ENCODE measurements around the gene TUBA4A. TPM values are rescaled to one million over a fixed set of nuclear protein-coding genes. Genes with fewer than 3 reads are reported as not detected.

Gene TUBA4A
- total and polyA plus RNA-seq, 10 of the 15 experiments (the other 5 are each of a cell fraction or from before 2014, with no cell fraction given) = 58.2 to 325 (median 134) TPM

- no peak for TF ChIP-seq ZBTB4 (CRISPR knock-in tag; IDR thresholded peaks at IDR 0.05)
- TF ChIP-seq SIN3A (IDR thresholded peaks at IDR 0.05; ENCODE audit: low read depth, low read length) = peak; percentile 40; the same call in 1 of the 2 replicates
- no peak for TF ChIP-seq ZSCAN29 (IDR thresholded peaks at IDR 0.05)
- TF ChIP-seq NKRF (conservative IDR thresholded peaks at IDR 0.05) = peak; percentile 63
- TF ChIP-seq KLF5 (IDR thresholded peaks at IDR 0.05; ENCODE audit: partially characterized antibody) = no peak
- peak; percentile 45 for TF ChIP-seq RELA (IDR thresholded peaks at IDR 0.05; ENCODE audit: borderline replicate concordance, partially characterized antibody)
- TF ChIP-seq BACH1 (IDR thresholded peaks at IDR 0.05; ENCODE audit: borderline replicate concordance) = peak; percentile 79; the same call in 1 of the 2 replicates
- TF ChIP-seq RB1 (IDR thresholded peaks at IDR 0.05; ENCODE audit: borderline replicate concordance) = peak; percentile 67; the same call in 1 of the 2 replicates
- TF ChIP-seq ZNF384 (IDR thresholded peaks at IDR 0.05; ENCODE audit: borderline replicate concordance, low read depth, low read length) = no peak
- TF ChIP-seq ASH2L (IDR thresholded peaks at IDR 0.05; ENCODE audit: borderline replicate concordance, low read depth) = no peak
- TF ChIP-seq NFXL1 (IDR thresholded peaks at IDR 0.05; ENCODE audit: borderline replicate concordance) = no peak
- peak; percentile 71 to 86 for TF ChIP-seq SRF (IDR thresholded peaks at IDR 0.05; ENCODE audit: low read depth in 2 of 2, low read length in 2 of 2)
- TF ChIP-seq SUZ12 (IDR thresholded peaks at IDR 0.05; ENCODE audit: unreplicated experiment) = no peak
- no peak for TF ChIP-seq RAD51 (IDR thresholded peaks at IDR 0.05)
- TF ChIP-seq CREM (IDR thresholded peaks at IDR 0.05; ENCODE audit: low read depth) = peak; percentile 66; the same call in 1 of the 2 replicates
- no peak for TF ChIP-seq USF1 (IDR thresholded peaks at IDR 0.05; ENCODE audit: borderline replicate concordance, extremely low read length, insufficient read depth, low read depth, low read length)
- TF ChIP-seq TARDBP (IDR thresholded peaks at IDR 0.05; ENCODE audit: borderline replicate concordance) = no peak
- TF ChIP-seq RELB (IDR thresholded peaks at IDR 0.05; ENCODE audit: low read depth) = peak; percentile 60
- TF ChIP-seq IKZF1 (conservative IDR thresholded peaks at IDR 0.05) = peak; percentile 56
- 0 out of 2 replicates have a peak, but pooled peaks have one; percentile 13 for TF ChIP-seq ELK1 (IDR thresholded peaks at IDR 0.05; ENCODE audit: low read depth, low read length)
- TF ChIP-seq CHD1 (IDR thresholded peaks at IDR 0.05; ENCODE audit: low read depth, low read length) = no peak
Measured at GRCh38 chr2:219206328-219207133, 47.2 kb downstream of the TUBA4A start, which contains the start of gene ZFAND2B (continued).

Data from GM12878 (cell line).